KMS-11 (cell line): ENCODE results near the gene VWF.

ENCODE experiments used
- H2AFZ ChIP-seq: fragments of 200-600 bp; sonication (generic); 2 replicates; pipeline ENCODE4 v1.6.1; 2016; ENCODE audit warnings: antibody characterized with exemption, mixed run types, low read depth
- H3K27ac ChIP-seq: fragments of 200-600 bp; sonication (generic); 2 replicates; pipeline ENCODE4 v1.6.1; 2016; ENCODE audit warnings: mild to moderate bottlenecking, mixed run types
- H3K27me3 ChIP-seq: fragments of 200-600 bp; sonication (generic); 2 replicates; pipeline ENCODE4 v1.6.1; 2017; ENCODE audit warnings: mild to moderate bottlenecking, low read depth, mixed run types, moderate library complexity; ENCODE audit not compliant: insufficient read depth
- H3K36me3 ChIP-seq: fragments of 200-600 bp; sonication (generic); 2 replicates; pipeline ENCODE4 v1.6.1; 2017; ENCODE audit warnings: mild to moderate bottlenecking, mixed run types; ENCODE audit not compliant: insufficient read depth
- H3K4me1 ChIP-seq: fragments of 200-600 bp; sonication (generic); 2 replicates; pipeline ENCODE4 v1.6.1; 2016; ENCODE audit warnings: mild to moderate bottlenecking, low read depth, mixed run types; ENCODE audit not compliant: poor library complexity, severe bottlenecking
- H3K4me2 ChIP-seq: fragments of 200-600 bp; sonication (generic); 2 replicates; pipeline ENCODE4 v1.7.0; 2016; ENCODE audit warnings: mild to moderate bottlenecking, mixed run types
- H3K4me3 ChIP-seq: fragments of 200-600 bp; sonication (generic); IDR thresholded peaks from 2 replicates; pipeline ENCODE4 v1.6.1; 2017; ENCODE audit warnings: low read depth, low read length, mixed read lengths; ENCODE audit not compliant: insufficient read depth
- H3K79me2 ChIP-seq: fragments of 200-600 bp; sonication (generic); 2 replicates; pipeline ENCODE4 v1.6.1; 2016; ENCODE audit warnings: low read depth, mixed run types; ENCODE audit not compliant: insufficient read depth
- H3K9ac ChIP-seq: fragments of 200-600 bp; sonication (generic); 2 replicates; pipeline ENCODE4 v1.6.1; 2016; ENCODE audit warnings: mild to moderate bottlenecking, mixed run types
- H4K20me1 ChIP-seq: fragments of 200-600 bp; sonication (generic); 2 replicates; pipeline ENCODE4 v1.6.1; 2016; ENCODE audit warnings: mild to moderate bottlenecking, mixed run types; ENCODE audit not compliant: insufficient read depth
- CTCF ChIP-seq: fragments of 200-600 bp; sonication (generic); conservative IDR thresholded peaks from 2 replicates; pipeline ENCODE4 v1.6.1; 2017; ENCODE audit warnings: low read depth, mild to moderate bottlenecking, antibody characterized with exemption, low read length, moderate library complexity, mixed read lengths

VWF gene

GRCh38 chr12:6091786-6092566, 32.5 kb downstream of the VWF start:
- H3K9ac ChIP-seq: no peak overlapping the region
- no peaks in the 10 kb centered on the region for H3K27me3 ChIP-seq
- no peaks in the 10 kb centered on the region for H4K20me1 ChIP-seq
- no peaks in the 10 kb centered on the region for H3K79me2 ChIP-seq
- H3K27ac ChIP-seq: no peak overlapping the region
- no peak overlapping the region for H3K4me2 ChIP-seq
- H3K4me3 ChIP-seq: no peak overlapping the region
- H3K36me3 ChIP-seq: no peaks in the 10 kb centered on the region
- H2AFZ ChIP-seq: no peak overlapping the region
- H3K4me1 ChIP-seq: no peaks in the 10 kb centered on the region
- TF ChIP-seq CTCF: no peak

- TF ChIP-seq CTCF: no peak
- Histone ChIP-seq H3K4me3 (no peak overlapping the region), H3K4me2 (no peak overlapping the region), H4K20me1 (no peaks in the 10 kb centered on the region), H3K79me2 (no peaks in the 10 kb centered on the region), H2AFZ (no peak overlapping the region), H3K4me1 (no peaks in the 10 kb centered on the region), H3K9ac (no peak overlapping the region), H3K36me3 (no peaks in the 10 kb centered on the region), H3K27ac (no peak overlapping the region), H3K27me3 (no peaks in the 10 kb centered on the region)
These were observed 33.7 kb downstream of the VWF start for GRCh38 chr12:6090803-6091202.

- Histone ChIP-seq H4K20me1 (no peaks in the 10 kb centered on the region), H2AFZ (no peak overlapping the region), H3K79me2 (no peaks in the 10 kb centered on the region), H3K27me3 (no peaks in the 10 kb centered on the region), H3K36me3 (no peaks in the 10 kb centered on the region), H3K27ac (no peak overlapping the region), H3K4me3 (no peak overlapping the region), H3K9ac (no peak overlapping the region), H3K4me1 (no peaks in the 10 kb centered on the region), H3K4me2 (no peak overlapping the region)
- TF ChIP-seq CTCF: no peak
These were observed 35.3 kb downstream of the VWF start for GRCh38 chr12:6088921-6089747.

DNA sequence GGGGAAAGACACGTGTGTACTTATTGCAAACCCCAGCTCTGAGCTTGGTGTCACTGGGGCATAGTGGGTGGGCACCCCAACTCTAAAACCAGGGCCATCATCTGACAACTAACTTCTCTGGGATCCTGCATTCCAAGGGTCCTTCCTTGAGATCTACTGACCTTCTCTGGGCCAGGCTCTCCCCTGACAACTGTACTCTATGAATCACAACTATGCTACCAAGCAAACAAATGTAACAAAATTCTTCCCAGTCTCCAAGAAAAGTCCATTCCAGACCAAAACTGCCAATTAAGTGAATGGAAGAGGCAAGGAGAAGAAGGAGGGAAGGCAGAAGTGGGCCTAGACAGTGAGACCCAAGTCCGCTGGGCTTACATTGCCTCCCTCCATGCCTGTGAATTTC, 38.2 kb downstream of the VWF start:
- no peaks in the 10 kb centered on the region for H3K36me3 ChIP-seq
- no peak overlapping the region for H3K27ac ChIP-seq
- H3K9ac ChIP-seq: no peak overlapping the region
- H2AFZ ChIP-seq: no peak overlapping the region
- H3K4me2 ChIP-seq: no peak overlapping the region
- no peak for TF ChIP-seq CTCF
- no peak overlapping the region for H3K4me3 ChIP-seq
- H3K79me2 ChIP-seq: no peaks in the 10 kb centered on the region
- no peaks in the 10 kb centered on the region for H3K4me1 ChIP-seq
- H3K27me3 ChIP-seq: no peaks in the 10 kb centered on the region
- H4K20me1 ChIP-seq: no peaks in the 10 kb centered on the region
